GM19025 (cell line): Measurements from ENCODE around the gene PCSK2.

Source experiments
- ATAC-seq: cut with Tn5 transposase; IDR thresholded peaks from one replicate; pipeline ENCODE4 v1.9.1; 2021; ENCODE audit warnings: mild to moderate bottlenecking, low read depth, moderate library complexity; ENCODE audit not compliant: unreplicated experiment

Gene PCSK2

DNA sequence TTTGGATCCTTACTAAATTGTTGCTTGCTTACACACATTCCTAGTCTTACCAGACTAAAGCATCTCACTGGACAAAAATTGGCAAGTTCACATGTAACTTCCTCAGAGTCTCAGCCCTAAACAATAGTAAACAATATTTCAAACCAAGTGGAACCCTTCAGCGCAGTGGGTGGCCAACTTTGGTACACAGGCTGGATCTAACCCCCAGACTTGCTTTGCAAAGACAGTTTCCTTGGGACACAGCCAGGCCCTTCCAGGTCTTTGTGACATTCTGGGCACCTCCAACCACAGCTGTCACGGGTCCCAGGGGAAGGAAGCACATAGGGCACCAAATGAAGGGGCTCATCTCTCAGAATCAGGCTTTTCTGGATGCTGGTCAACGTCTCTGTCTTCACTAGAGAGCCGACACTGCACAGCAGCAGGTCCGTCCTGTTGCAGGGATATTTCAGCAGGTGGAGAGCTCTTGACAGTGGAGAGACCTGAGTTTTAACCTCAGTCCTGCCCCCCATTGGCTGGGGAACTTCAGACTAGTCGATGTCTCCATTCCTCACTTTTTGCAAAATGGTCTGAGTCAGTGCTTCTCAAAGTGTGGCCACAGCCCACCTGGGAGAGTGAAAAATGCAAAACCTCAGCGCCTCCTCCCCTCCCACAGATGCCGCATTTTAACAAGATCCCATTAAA, 212.9 kb downstream of the PCSK2 start:
- no peak for ATAC-seq

- ATAC-seq: no peak
These were observed 214.9 kb downstream of the PCSK2 start for GRCh38 chr20:17441745-17442144.

DNA sequence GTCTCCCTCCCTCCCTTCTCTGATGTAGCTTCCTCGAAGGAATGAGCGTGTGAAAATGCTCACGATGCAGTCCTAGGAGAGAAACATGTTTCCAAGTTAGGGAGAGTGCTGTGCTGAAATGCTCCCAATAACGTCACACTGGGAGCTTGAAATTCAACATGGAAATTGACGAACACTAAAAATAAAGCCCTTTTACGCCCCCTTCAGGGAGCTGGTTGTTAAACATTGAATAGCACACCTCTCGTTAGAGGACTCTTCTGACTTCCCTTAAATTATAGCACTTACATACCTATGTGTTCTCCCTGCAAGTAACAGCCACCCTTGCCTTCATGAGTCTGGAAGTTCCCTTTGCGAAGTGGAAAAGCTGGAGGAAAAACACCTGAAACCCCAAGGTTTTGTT, 215.7 kb downstream of the PCSK2 start:
- ATAC-seq: no peak

DNA sequence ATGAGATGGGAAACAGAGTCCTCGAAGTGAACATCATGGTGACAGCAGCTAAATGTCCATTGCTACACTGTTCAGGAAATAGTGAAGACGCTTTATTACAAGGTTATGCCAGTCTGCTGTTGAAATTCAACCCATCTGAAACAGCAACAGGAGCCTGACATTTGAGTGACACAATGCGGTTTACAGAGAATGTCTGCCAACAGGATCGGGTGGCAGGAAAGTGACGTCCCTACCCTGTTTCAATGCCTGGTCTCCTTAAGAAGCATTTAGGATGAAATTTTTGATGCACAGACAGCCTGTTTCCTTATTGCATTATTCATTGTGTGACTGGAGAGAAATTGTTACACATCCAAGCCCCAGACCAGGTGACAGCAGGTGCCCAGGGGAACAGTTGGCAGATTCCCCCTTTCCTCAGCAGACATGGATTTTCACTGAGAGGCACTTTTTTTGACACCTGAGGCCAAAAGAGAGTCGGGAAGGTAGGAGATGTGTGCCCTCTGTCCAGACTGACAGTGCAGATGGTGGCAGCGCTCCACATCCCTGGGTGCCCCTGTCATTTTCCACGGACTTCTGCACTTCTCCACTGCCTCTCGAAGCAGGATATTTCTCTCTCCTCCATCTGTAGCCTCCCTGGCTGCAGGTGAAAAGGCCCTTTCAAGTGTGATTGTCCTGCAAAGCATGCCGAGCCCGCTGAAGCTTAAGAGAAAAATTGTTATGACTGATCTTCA, 216.5 kb downstream of the PCSK2 start:
- ATAC-seq: no peak

DNA sequence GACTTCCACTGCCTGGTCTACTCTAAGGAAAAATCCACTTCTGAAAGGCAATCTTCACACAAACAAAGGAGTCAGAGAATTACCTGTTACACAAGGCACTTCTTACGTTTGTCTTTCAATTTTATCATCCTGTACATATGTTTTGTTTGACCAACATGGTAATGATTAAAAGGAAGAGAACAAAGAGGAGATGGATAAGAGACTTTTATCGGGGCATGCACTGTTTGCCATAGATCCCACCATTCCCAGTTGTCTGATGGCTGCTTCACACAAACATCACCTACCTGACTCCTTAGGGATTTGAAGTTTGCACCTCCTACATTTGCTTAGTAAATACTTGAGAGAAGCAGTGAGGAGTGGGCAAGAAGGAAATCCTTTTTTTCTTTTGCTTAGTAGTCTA, 217.3 kb downstream of the PCSK2 start:
- no peak for ATAC-seq

DNA sequence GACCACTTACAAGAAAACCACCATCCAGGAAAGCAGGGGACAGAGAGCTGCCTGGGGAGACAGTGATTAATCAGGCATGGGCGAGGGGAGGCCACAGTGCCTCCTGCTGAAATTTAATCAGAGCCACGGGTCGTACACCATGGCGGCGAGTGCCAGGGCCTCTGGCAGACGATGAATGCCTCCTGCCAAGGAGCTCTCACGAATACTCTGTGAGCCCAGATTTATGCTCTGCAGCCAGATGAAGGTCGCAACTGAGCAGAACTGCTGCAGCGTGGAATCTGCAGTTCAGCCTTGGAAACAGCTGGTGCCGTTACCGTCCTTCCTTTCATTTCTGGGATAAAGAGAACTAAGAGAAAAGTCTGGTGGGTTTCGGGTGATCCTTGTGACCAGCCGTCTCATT, 218.7 kb downstream of the PCSK2 start:
- no peak for ATAC-seq

DNA sequence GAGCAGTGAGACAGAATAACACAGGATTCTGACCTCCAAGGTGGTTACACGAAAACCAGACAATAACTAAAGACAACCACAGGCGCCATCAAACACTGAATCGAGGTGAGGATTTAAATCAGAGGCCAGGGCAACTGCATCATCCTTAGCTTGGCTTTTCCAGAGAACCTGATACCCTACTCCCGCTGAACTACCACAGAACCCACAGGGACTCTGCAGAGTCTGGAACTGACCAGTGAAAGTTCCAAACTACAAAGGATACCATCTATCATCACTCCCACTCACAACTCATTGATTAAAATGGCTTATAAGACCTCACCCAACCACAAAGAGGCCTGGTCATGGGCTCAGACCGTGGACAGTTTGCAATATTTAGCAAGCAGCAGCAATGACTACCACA, 219.3 kb downstream of the PCSK2 start:
- ATAC-seq: no peak

DNA sequence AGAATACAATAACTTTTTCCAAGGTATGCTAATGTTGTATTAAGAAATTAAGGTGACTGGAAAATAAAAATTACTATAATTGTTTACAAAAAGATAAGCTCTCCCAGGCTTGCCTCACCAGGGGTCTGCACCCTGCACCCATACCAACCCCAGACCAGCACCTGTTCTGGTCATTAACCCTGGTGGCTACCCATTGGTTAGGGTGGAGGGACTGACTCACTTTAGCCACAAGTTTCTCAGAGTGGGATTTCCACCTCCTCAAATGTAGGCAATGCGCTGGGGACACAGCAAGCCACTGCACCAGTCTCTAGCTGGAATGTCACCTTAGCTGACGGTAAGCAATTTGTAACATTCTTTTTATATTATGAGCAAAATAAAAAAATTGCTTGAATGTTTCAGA, 221.2 kb downstream of the PCSK2 start:
- no peak for ATAC-seq

- ATAC-seq: no peak
These were observed 222.2 kb downstream of the PCSK2 start for GRCh38 chr20:17449031-17449430.

GRCh38 chr20:17452441-17452840, 225.6 kb downstream of the PCSK2 start:
- ATAC-seq: no peak

- no peak for ATAC-seq
These were observed 226.8 kb downstream of the PCSK2 start for GRCh38 chr20:17453592-17453991.

- ATAC-seq: no peak
These were observed 229.4 kb downstream of the PCSK2 start for GRCh38 chr20:17456279-17456678.

DNA sequence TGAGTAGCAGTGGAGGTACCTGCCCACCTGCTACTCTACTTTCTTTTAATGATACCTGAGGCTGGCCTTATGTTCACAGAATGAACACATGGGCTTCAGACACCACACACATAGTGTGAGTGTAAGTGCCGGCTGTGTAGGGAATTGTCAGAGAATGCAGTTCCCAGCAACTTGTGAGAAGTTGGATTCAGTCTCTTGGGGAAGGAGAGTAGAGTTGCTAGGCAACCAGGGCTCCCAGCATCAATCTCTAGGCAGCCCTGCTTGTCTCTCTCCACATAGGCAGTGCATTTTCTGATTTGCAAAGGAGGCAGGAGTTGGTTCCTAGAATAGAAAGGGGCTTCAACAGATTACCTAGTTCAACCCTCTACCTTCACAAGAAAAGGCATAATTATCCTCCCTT, 230.2 kb downstream of the PCSK2 start:
- ATAC-seq: no peak

DNA sequence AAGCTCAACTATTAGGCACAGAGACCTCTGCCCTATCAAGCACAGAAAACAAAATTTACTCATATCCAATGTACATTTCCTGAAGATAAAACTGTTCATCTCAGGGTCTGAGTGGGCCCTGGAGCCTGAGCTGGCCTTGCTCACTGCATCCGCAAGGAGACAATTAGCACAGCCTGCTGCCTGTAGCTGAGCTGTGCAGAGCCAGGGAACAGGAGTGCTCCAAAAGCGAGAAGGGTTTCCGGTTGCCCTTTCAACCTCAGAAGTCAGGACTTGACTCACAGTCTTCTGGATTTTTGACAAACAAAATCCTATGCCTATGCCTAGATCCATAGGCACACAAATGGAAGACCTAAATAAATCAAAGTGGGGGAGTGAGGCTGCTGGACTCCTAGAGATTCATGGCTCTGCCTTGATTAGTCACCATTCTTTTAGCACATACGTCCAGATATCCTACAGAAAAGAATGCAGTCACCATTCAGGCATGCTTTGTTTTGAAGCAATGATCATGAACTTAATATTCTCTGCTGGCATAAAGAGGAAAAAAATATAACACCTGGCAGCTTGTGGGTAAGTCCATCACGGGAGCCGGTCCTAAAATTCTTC, 230.8 kb downstream of the PCSK2 start:
- no peak for ATAC-seq

DNA sequence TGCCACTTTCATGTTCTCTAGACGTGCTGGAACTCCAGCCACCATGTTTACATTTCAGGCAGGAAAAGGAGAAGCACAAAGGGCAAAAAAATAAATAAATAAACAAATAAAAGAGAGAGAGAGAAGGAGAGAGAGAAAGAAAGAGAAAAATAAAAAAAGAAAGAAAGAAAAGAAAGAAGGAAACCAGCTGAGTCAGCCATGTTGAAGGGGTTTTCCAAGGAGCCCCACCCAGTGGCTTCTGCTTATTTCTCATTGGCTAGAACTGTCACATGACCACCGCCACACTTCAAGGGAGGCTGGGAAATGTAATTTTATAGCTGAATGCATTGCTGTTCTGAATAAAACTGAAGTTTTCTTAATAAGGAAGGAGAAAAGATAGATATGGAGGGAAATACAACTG, 233.3 kb downstream of the PCSK2 start:
- no peak for ATAC-seq

DNA sequence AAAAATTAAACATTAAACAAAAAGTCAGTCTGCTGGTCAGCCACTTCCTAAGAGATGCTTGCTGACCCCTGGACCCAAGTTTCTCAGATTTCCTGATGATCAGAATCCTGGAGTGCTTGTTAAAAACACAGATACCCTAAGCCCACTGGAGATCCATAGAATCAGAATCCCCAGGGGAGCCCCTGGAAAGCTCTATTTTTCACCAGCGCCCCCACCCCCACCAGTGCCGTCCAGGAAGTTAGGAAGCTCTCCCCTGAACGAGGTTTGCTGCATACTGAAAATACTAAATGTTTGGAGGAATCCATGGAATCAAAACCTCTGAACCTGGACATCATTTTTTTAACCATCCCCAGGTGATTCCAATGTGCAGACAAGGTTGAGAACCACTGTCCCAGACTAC, 235.1 kb downstream of the PCSK2 start:
- ATAC-seq: no peak

DNA sequence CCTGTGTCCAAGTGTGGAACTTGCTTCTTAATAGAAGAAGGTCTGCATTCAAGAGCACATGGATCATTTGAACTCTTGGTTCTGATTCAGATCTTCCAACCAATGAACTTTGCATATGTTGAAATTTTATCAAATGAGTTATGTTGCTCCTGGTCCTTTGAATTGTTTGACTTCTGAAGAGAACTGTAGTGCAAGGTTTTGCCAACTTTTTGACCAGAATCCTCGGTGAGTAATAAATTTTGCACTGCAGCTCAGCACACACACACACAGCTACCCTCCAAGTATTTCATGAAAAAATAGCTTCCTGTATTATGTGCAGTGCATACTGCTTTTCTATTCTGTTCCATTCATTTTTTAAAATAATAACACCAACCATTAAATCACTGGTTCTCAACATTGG, 236.9 kb downstream of the PCSK2 start:
- ATAC-seq: no peak

- no peak for ATAC-seq
These were observed 238.4 kb downstream of the PCSK2 start for GRCh38 chr20:17465236-17465635.

DNA sequence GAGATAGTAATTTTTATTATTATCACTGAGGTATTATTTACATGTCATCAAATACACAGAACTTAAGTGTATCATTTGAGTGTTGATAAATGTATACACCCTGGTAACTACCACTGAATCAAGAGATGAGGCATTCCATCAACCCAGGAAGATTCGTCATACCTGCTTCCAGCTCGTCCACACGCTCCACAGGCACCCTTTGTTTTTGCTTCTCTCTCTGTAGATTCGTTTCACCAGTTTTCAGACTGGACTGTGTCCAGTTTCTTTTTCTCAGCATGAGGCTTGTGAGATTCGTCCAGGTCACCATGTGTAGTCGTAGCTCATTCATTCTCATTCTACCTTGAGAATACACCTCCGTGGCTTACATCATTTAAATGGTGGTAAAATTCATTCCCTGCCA, 239.8 kb downstream of the PCSK2 start:
- ATAC-seq: no peak

DNA sequence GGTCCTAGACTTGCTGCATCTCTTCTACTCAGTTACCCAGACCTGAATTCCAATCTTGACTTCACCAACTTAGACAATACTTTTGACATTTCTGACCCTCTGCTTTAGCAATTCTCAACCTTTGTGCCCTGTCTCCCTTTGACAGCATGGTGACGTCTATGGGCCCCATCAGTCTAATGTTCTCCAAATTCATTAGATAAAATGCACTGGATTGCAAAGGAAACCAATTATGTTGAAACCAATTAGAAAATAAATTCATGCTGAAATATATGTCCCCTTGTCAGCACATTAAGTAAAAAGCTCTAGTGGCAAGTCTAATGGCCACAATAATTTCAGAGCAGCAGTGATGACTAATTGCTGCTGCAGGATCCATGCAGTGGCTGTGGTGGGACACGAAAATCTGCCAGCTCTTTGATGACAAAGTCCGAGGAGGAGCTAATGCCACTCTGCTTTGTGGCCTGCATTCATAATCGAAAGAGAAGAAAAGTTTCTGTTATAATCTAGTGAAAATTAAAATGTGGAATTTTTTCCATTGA, 240.3 kb downstream of the PCSK2 start:
- no peak for ATAC-seq

DNA sequence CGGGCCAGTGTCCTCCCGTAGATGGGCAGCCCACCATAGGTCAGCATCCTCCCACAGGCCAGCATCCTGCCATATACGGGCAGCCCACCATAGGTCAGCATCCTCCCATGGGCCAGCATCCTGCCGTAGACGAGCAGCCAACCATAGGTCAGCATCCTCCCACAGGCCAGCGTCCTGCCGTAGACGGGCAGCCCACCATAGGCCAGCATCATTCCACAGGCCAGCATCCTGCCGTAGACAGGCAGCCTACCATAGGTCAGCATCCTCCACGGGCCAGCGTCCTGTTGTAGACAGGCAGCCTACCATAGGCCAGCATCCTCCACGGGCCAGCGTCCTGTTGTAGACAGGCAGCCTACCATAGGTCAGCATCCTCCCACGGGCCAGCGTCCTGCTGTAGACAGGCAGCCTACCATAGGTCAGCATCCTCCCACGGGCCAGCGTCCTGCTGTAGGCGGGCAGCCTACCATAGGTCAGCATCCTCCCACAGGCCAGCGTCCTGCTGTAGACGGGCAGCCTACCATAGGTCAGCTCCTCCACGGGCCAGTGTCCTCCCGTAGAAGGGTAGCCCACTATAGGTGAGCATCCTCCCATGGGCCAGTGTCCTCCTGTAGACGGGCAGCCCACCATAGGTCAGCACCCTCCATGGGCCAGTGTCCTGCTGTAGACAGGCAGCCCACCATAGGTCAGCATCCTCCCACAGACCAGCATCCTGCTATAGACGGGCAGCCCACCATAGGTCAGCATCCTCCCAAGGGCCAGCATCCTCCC, 241.4 kb downstream of the PCSK2 start:
- no peak for ATAC-seq
